22Rv1 (cell line): ENCODE data around the gene PPP1R37.

Source experiments
- CTCF ChIP-seq: fragments of 450-650 bp; IDR thresholded peaks from 2 replicates; pipeline ENCODE4 v1.5.1; 2017; ENCODE audit warnings: mild to moderate bottlenecking
- ZFX ChIP-seq: fragments of 450-650 bp; IDR thresholded peaks from 2 replicates; pipeline ENCODE4 v1.6.1; 2017; ENCODE audit warnings: antibody characterized with exemption, borderline replicate concordance

- TF ChIP-seq CTCF (no peak), ZFX (no peak)
Observed at GRCh38 chr19:45070214-45070613, 22.8 kb upstream of the PPP1R37 start.
